Neural progenitor cell (in vitro differentiated cells): ENCODE data around the gene GALK2. TPM values are rescaled to one million over a fixed set of nuclear protein-coding genes. Genes with fewer than 3 reads are reported as not detected.
"Not testable (repeated sequence)": the region's sequence is repeated elsewhere in the genome, so short reads cannot be mapped to it uniquely, and the experiment has no call there.

Experiments
- DNase-seq: peaks from one replicate; pipeline ENCODE4 v3.0.0-alpha.2; 2016; ENCODE audit warnings: low spot score
- H2AFZ ChIP-seq: fragments of 200-600 bp; sonication (generic); replicated peaks from 2 replicates; pipeline ENCODE4 v1.6.1; 2016; ENCODE audit warnings: antibody characterized with exemption
- H3F3A ChIP-seq: fragments of 200-600 bp; sonication (generic); 2 replicates; pipeline ENCODE4 v1.6.1; 2016; ENCODE audit warnings: antibody characterized with exemption, low read depth
- H3K27ac ChIP-seq: fragments of 200-600 bp; sonication (generic); 2 replicates; pipeline ENCODE4 v1.5.1; 2016; ENCODE audit warnings: mild to moderate bottlenecking
- H3K27me3 ChIP-seq: fragments of 200-600 bp; sonication (generic); 2 replicates; pipeline ENCODE4 v1.6.1; 2016; ENCODE audit warnings: mild to moderate bottlenecking, moderate library complexity
- H3K36me3 ChIP-seq: fragments of 200-600 bp; sonication (generic); 2 replicates; pipeline ENCODE4 v1.5.1; 2016
- H3K4me1 ChIP-seq: fragments of 200-600 bp; sonication (generic); 2 replicates; pipeline ENCODE4 v1.6.1; 2016; ENCODE audit warnings: mixed run types
- H3K4me2 ChIP-seq: fragments of 200-600 bp; sonication (generic); 2 replicates; pipeline ENCODE4 v1.6.1; 2016
- H3K4me3 ChIP-seq: fragments of 200-600 bp; sonication (generic); 2 replicates; pipeline ENCODE4 v1.5.1; 2016
- H3K79me2 ChIP-seq: fragments of 200-600 bp; sonication (generic); 2 replicates; pipeline ENCODE4 v1.6.1; 2016; ENCODE audit warnings: low read depth
- H3K9ac ChIP-seq: fragments of 200-600 bp; sonication (generic); 2 replicates; pipeline ENCODE4 v1.6.1; 2016
- H3K9me3 ChIP-seq: fragments of 200-600 bp; sonication (generic); 2 replicates; pipeline ENCODE4 v1.5.1; 2016; ENCODE audit warnings: low read depth
- H4K20me1 ChIP-seq: fragments of 200-600 bp; sonication (generic); 2 replicates; pipeline ENCODE4 v1.6.1; 2016; ENCODE audit warnings: low read depth
- H3K27ac Mint-ChIP-seq: 3 replicates; pipeline ENCODE4 v1.8.0; 2021; ENCODE audit warnings: mixed read lengths
- H3K27me3 Mint-ChIP-seq: 2 replicates; pipeline ENCODE4 v1.8.0; 2022; ENCODE audit warnings: low read depth, mild to moderate bottlenecking, inconsistent platforms, moderate library complexity, mixed read lengths; ENCODE audit not compliant: insufficient read depth
- H3K36me3 Mint-ChIP-seq: 3 replicates; pipeline ENCODE4 v1.8.0; 2021; ENCODE audit warnings: mixed read lengths
- H3K4me1 Mint-ChIP-seq: 3 replicates; pipeline ENCODE4 v1.8.0; 2021; ENCODE audit warnings: mixed read lengths
- H3K4me3 Mint-ChIP-seq: 3 replicates; pipeline ENCODE4 v1.8.0; 2021; ENCODE audit warnings: mild to moderate bottlenecking, moderate library complexity, mixed read lengths
- H3K9me3 Mint-ChIP-seq: 3 replicates; pipeline ENCODE4 v1.8.0; 2020; ENCODE audit warnings: mixed read lengths
- CTCF ChIP-seq: fragments of 200-600 bp; sonication (generic); IDR thresholded peaks from 2 replicates; pipeline ENCODE4 v1.5.1; 2017; ENCODE audit warnings: antibody characterized with exemption, mild to moderate bottlenecking
- EZH2 ChIP-seq: fragments of 200-600 bp; sonication (generic); IDR thresholded peaks from 2 replicates; pipeline ENCODE4 v1.6.1; 2017; ENCODE audit warnings: antibody characterized with exemption, mild to moderate bottlenecking, moderate library complexity
- EZH2phosphoT487 ChIP-seq: fragments of 200-600 bp; sonication (generic); IDR thresholded peaks from 2 replicates; pipeline ENCODE4 v1.6.1; 2017; ENCODE audit warnings: antibody characterized with exemption
- total RNA-seq: library from RNA; depleted of rRNA; stranded (reverse); fragments of >200 nt; gene quantifications from 2 replicates; pipeline ENCODE4 v1.2.3, GENCODE V29; 2015; ENCODE audit warnings: low replicate concordance

The GALK2 gene
- total RNA-seq, 1 donor from 2014 or later: 19.0 TPM

GRCh38 chr15:49331951-49332350 lies 161.9 kb downstream of the GALK2 start:
- no peak overlapping the region for H2AFZ ChIP-seq
- H3F3A ChIP-seq: no peaks in the 10 kb centered on the region
- Mint-ChIP-seq H3K4me3 (no peak overlapping the region), H3K27me3 (no peaks in the 10 kb centered on the region), H3K36me3 (peaks cover 3% of the 10 kb centered on the region), H3K27ac (no peak overlapping the region), H3K9me3 (no peaks in the 10 kb centered on the region), H3K4me1 (no peaks in the 10 kb centered on the region)
- no peaks in the 10 kb centered on the region for H3K27me3 ChIP-seq
- TF ChIP-seq CTCF (no peak), EZH2 (no peak), EZH2phosphoT487 (no peak)
- DNase-seq: no peak
- no peaks in the 10 kb centered on the region for H3K36me3 ChIP-seq
- H3K4me1 ChIP-seq: peaks cover 6% of the 10 kb centered on the region
- no peak overlapping the region for H3K27ac ChIP-seq
- no peak overlapping the region for H3K4me2 ChIP-seq
- H3K9ac ChIP-seq: no peak overlapping the region
- no peaks in the 10 kb centered on the region for H3K79me2 ChIP-seq
- no peaks in the 10 kb centered on the region for H4K20me1 ChIP-seq
- no peaks in the 10 kb centered on the region for H3K9me3 ChIP-seq
- no peak overlapping the region for H3K4me3 ChIP-seq

GRCh38 chr15:49339656-49340055 lies 169.6 kb downstream of the GALK2 start:
- Mint-ChIP-seq H3K27ac (no peak overlapping the region), H3K36me3 (peaks cover 2% of the 10 kb centered on the region), H3K4me1 (no peaks in the 10 kb centered on the region), H3K9me3 (peaks cover 7% of the 10 kb centered on the region), H3K4me3 (no peak overlapping the region), H3K27me3 (no peaks in the 10 kb centered on the region)
- Histone ChIP-seq H3F3A (no peaks in the 10 kb centered on the region), H3K27ac (no peak overlapping the region), H3K79me2 (no peaks in the 10 kb centered on the region), H3K4me1 (peaks cover 19% of the 10 kb centered on the region), H3K9ac (no peak overlapping the region), H4K20me1 (no peaks in the 10 kb centered on the region), H3K27me3 (no peaks in the 10 kb centered on the region), H3K9me3 (no peaks in the 10 kb centered on the region), H2AFZ (no peak overlapping the region), H3K4me3 (no peak overlapping the region), H3K36me3 (peaks cover 6% of the 10 kb centered on the region), H3K4me2 (no peak overlapping the region)
- TF ChIP-seq EZH2phosphoT487: no peak
- no peak for TF ChIP-seq CTCF
- no peak for TF ChIP-seq EZH2
- no peak for DNase-seq

- peaks cover 37% of the 10 kb centered on the region for H3K4me1 ChIP-seq
- H3K79me2 ChIP-seq: no peaks in the 10 kb centered on the region
- peaks cover 6% of the 10 kb centered on the region for H3K36me3 ChIP-seq
- H3K9ac ChIP-seq: no peak overlapping the region
- peak overlapping the region; percentile 74 for H3K27ac ChIP-seq
- peak overlapping the region; percentile 37 for H3K4me2 ChIP-seq
- Mint-ChIP-seq H3K9me3 (peaks cover 7% of the 10 kb centered on the region), H3K27ac (no peak overlapping the region), H3K27me3 (no peaks in the 10 kb centered on the region), H3K4me3 (no peak overlapping the region), H3K4me1 (no peaks in the 10 kb centered on the region), H3K36me3 (no peaks in the 10 kb centered on the region)
- H3K9me3 ChIP-seq: no peaks in the 10 kb centered on the region
- TF ChIP-seq EZH2: no peak
- no peak for TF ChIP-seq EZH2phosphoT487
- TF ChIP-seq CTCF: no peak
- no peak overlapping the region for H3K4me3 ChIP-seq
- no peaks in the 10 kb centered on the region for H3K27me3 ChIP-seq
- H4K20me1 ChIP-seq: no peaks in the 10 kb centered on the region
- no peak for DNase-seq
- H2AFZ ChIP-seq: no peak overlapping the region
- H3F3A ChIP-seq: peaks cover 7% of the 10 kb centered on the region
Measured at GRCh38 chr15:49343546-49343945, 173.5 kb downstream of the GALK2 start.

- DNase-seq: not testable (repeated sequence)
Measured at GRCh38 chr15:49354439-49354838, 184.4 kb downstream of the GALK2 start.

More at GRCh38 chr15:49354439-49354838, 184.4 kb downstream of the GALK2 start:
- H3K36me3 ChIP-seq, H3K4me3 ChIP-seq, H2AFZ ChIP-seq, H3K9ac ChIP-seq, H3K4me1 ChIP-seq, H3K9me3 Mint-ChIP-seq, H3K27me3 Mint-ChIP-seq, H3K9me3 ChIP-seq, H3K27ac ChIP-seq, H3K36me3 Mint-ChIP-seq, H3K27me3 ChIP-seq, H3K4me1 Mint-ChIP-seq, H4K20me1 ChIP-seq, H3K79me2 ChIP-seq, H3K4me2 ChIP-seq, H3K27ac Mint-ChIP-seq, H3F3A ChIP-seq, H3K4me3 Mint-ChIP-seq: not testable (repeated sequence)
